Hippocampal formation (tissue), 2 donors: ENCODE results near the gene KIF7.

ENCODE experiments used
- DNase-seq, 2 donors: peaks; one replicate each; lab custom pipeline; 2025; lab: John Stamatoyannopoulos, UW

KIF7 gene

GRCh38 chr15:89669309-89669865 is 14.1 kb upstream of the KIF7 start:
- DNase-seq: no peak

- DNase-seq: no peak
Observed at GRCh38 chr15:89668171-89668570, 12.9 kb upstream of the KIF7 start.

GRCh38 chr15:89667706-89667960 is 12.4 kb upstream of the KIF7 start:
- no peak for DNase-seq

GRCh38 chr15:89666858-89667705 is 11.8 kb upstream of the KIF7 start:
- DNase-seq: no peak

- no peak for DNase-seq
Observed at GRCh38 chr15:89666184-89666857, 11.1 kb upstream of the KIF7 start.

GRCh38 chr15:89665449-89666181 is 10.3 kb upstream of the KIF7 start:
- DNase-seq: no peak

GRCh38 chr15:89664441-89665350 is 9.4 kb upstream of the KIF7 start:
- DNase-seq: no peak

- no peak for DNase-seq
Observed at GRCh38 chr15:89662893-89663626, 7.8 kb upstream of the KIF7 start.

- no peak for DNase-seq
Observed at GRCh38 chr15:89660556-89660955, 5.3 kb upstream of the KIF7 start.

GRCh38 chr15:89659295-89659694 is 4.0 kb upstream of the KIF7 start:
- DNase-seq: no peak

- DNase-seq: no peak
Observed at GRCh38 chr15:89657686-89658200, 2.5 kb upstream of the KIF7 start.

- no peak for DNase-seq
Observed at GRCh38 chr15:89656116-89656815, 999 bp upstream of the KIF7 start.

- no peak for DNase-seq
Observed at GRCh38 chr15:89654301-89654761, 936 bp downstream of the KIF7 start.

- no peak for DNase-seq
Observed at GRCh38 chr15:89653578-89653977, 1.7 kb downstream of the KIF7 start.

- no peak for DNase-seq
Observed at GRCh38 chr15:89652666-89653065, 2.6 kb downstream of the KIF7 start.

GRCh38 chr15:89652131-89652530 is 3.1 kb downstream of the KIF7 start:
- DNase-seq: no peak

- no peak for DNase-seq
Observed at GRCh38 chr15:89649716-89650115, 5.6 kb downstream of the KIF7 start.

GRCh38 chr15:89649013-89649625 is 6.1 kb downstream of the KIF7 start:
- no peak for DNase-seq
